Measurements from ENCODE around the gene PPFIA4.
"Not testable (repeated sequence)": the region's sequence is repeated elsewhere in the genome, so short reads cannot be mapped to it uniquely, and the experiment has no call there.

Gene PPFIA4

GRCh38 chr1:203026031-203026665 lies at the start of gene PPFIA4:
Gene PPFIA4, plus strand, starts transcription at chr1:203026491. Its CDS starts 12,518 bp downstream, at chr1:203039009.
- DNase-seq = peak in 55 of 56 donors; percentile 40 to 91 (median 78)

GRCh38 chr1:202976633-202977032 lies 49.7 kb upstream of the PPFIA4 start:
- no peak for DNase-seq

GRCh38 chr1:202979459-202979858 lies 46.8 kb upstream of the PPFIA4 start:
- no peak for DNase-seq

GRCh38 chr1:202981939-202982338 lies 44.4 kb upstream of the PPFIA4 start:
- no peak for DNase-seq

GRCh38 chr1:202982715-202983430 lies 43.4 kb upstream of the PPFIA4 start:
- DNase-seq = no peak

- DNase-seq = not testable (repeated sequence)
Observed at GRCh38 chr1:202986120-202986519, 40.2 kb upstream of the PPFIA4 start.

GRCh38 chr1:202987255-202987654 lies 39.0 kb upstream of the PPFIA4 start:
- no peak for DNase-seq

GRCh38 chr1:202987922-202988583 lies 38.2 kb upstream of the PPFIA4 start:
- no peak for DNase-seq

GRCh38 chr1:202989879-202990278 lies 36.4 kb upstream of the PPFIA4 start:
- DNase-seq = no peak

GRCh38 chr1:202991112-202991511 lies 35.2 kb upstream of the PPFIA4 start:
- DNase-seq = no peak

GRCh38 chr1:202994756-202995155 lies 31.5 kb upstream of the PPFIA4 start:
- DNase-seq = no peak

GRCh38 chr1:202998836-202999750 lies 27.2 kb upstream of the PPFIA4 start:
- DNase-seq = peak in 22 of 56 donors; percentile 1 to 69 (median 12)

GRCh38 chr1:203000217-203000944 lies 25.9 kb upstream of the PPFIA4 start:
- no peak for DNase-seq

- no peak for DNase-seq
Observed at GRCh38 chr1:203001986-203002385, 24.3 kb upstream of the PPFIA4 start.

- no peak for DNase-seq
Observed at GRCh38 chr1:203002951-203003350, 23.3 kb upstream of the PPFIA4 start.

GRCh38 chr1:203005395-203006142 lies 20.7 kb upstream of the PPFIA4 start:
- not testable (repeated sequence) for DNase-seq

GRCh38 chr1:203006948-203007871 lies 19.1 kb upstream of the PPFIA4 start, which contains the start of gene TMEM183A:
Gene TMEM183A, plus strand, starts transcription at chr1:203007374. Its CDS starts 92 bp downstream, at chr1:203007466.
- peak in 55 of 56 donors; percentile 69 to 97 (median 92) for DNase-seq

- no peak for DNase-seq
Observed at GRCh38 chr1:203009185-203009584, 17.1 kb upstream of the PPFIA4 start.

- no peak for DNase-seq
Observed at GRCh38 chr1:203011582-203011981, 14.7 kb upstream of the PPFIA4 start.

Data from nucleus accumbens (tissue), 56 donors.